ENCODE measurements around the gene SEZ6.

- TF ChIP-seq POLR2A (IDR thresholded peaks at IDR 0.05), result no peak
- no peak for TF ChIP-seq CTCF (IDR thresholded peaks at IDR 0.05)
Observed at GRCh38 chr17:29007860-29008455, 2.1 kb upstream of the SEZ6 start.
